Measurements from ENCODE around the gene ETNK2. TPM values are rescaled to one million over a fixed set of nuclear protein-coding genes. Genes with fewer than 3 reads are reported as not detected.

The ETNK2 gene
- total RNA-seq, 2 donors from 2014 or later = 4.0 to 15.8 TPM

DNA sequence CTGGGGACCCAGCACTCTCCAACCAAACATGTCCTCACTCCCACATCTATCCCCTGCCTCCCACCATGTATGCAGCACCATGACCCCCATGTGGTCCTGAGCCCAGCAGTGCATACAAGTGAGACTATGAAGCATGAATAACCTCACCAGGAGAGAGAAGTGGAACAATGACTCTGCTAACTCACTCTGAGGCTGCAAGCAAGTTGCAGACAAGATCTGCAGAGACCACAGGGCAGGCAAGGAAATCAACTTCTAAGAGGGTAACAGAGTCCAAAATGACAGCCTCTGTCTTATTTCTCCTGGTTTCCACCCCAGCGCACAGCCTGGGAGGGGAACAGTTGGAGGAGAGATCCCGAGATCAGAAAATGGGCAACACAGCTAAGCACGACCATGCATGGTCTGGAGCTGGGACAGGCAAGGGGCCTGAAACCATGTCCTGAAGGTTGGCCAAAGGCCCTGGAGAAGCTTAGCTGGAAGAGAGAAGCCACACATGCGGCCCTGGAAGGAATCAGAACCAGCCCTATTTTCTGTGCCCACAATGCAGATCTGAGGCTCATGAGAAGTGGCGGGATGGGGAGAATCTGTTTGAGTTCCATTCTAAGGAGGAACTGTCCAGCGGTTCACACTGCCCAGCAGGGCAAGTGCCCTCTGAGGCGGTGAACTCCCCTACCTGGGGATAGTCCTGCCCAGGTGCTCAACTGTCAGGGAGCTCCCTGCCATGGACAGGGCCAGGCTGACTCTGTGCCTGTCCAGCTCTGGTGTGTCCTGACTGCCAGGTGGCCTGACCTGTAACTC lies 26.8 kb upstream of the ETNK2 start:
- ATAC-seq (no peak), DNase-seq (no peak)
- H3K36me3 ChIP-seq (replicated peaks in 1 of 2; ENCODE audit: insufficient read depth in 1 of 2, low read depth in 2 of 2) = no peaks in the 10 kb centered on the region
- H3K4me3 ChIP-seq = no peak overlapping the region
- no peak overlapping the region for H3K27ac ChIP-seq
- intact Hi-C loops (cut with DNase I) = no loop called here
- no peaks in the 10 kb centered on the region for H3K9me3 ChIP-seq
- TF ChIP-seq, protein P1, sequence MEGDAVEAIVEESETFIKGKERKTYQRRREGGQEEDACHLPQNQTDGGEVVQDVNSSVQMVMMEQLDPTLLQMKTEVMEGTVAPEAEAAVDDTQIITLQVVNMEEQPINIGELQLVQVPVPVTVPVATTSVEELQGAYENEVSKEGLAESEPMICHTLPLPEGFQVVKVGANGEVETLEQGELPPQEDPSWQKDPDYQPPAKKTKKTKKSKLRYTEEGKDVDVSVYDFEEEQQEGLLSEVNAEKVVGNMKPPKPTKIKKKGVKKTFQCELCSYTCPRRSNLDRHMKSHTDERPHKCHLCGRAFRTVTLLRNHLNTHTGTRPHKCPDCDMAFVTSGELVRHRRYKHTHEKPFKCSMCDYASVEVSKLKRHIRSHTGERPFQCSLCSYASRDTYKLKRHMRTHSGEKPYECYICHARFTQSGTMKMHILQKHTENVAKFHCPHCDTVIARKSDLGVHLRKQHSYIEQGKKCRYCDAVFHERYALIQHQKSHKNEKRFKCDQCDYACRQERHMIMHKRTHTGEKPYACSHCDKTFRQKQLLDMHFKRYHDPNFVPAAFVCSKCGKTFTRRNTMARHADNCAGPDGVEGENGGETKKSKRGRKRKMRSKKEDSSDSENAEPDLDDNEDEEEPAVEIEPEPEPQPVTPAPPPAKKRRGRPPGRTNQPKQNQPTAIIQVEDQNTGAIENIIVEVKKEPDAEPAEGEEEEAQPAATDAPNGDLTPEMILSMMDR (IDR thresholded peaks at IDR 0.05) = no peak
- TF ChIP-seq POLR2A (IDR thresholded peaks at IDR 0.05) = no peak
- WGBS, 2 donors = 85 to 92% methylated on average over 5 to 7 of the region's 7 CpGs
- H3K4me1 ChIP-seq = no peaks in the 10 kb centered on the region
- no peaks in the 10 kb centered on the region for H3K27me3 ChIP-seq

DNA sequence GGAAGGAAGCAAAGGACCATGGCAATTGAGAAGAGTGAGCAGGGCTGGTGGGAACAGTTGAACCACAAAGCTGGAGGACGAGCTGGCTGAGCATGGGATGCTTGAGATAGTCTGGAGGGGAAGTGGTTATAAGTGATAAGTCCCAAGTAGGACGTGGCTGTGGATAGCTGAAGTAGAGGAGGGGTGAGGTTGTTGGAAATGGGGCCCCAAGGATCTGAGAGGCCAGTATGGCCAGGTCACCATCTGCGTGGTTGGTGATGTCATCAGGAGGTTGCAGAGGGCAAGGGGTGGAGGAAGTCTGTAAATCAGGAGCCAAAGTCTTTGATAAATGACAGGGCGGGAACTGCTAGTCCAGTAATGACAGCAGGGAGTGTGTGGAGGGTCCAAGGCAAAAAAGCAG lies 25.3 kb upstream of the ETNK2 start:
- 61 to 64% methylated on average over 4 of the region's 4 CpGs for WGBS, 2 donors
- DNase-seq = no peak
- Histone ChIP-seq H3K4me1 (peaks cover under 1% of the 10 kb centered on the region), H3K27me3 (no peaks in the 10 kb centered on the region), H3K27ac (no peak overlapping the region), H3K36me3 (replicated peaks in 1 of 2; ENCODE audit: insufficient read depth in 1 of 2, low read depth in 2 of 2) (no peaks in the 10 kb centered on the region), H3K4me3 (no peak overlapping the region), H3K9me3 (no peaks in the 10 kb centered on the region)
- ATAC-seq = no peak
- intact Hi-C loops (cut with DNase I) = no loop called here
- TF ChIP-seq, protein P1 (IDR thresholded peaks at IDR 0.05) = no peak
- no peak for TF ChIP-seq POLR2A (IDR thresholded peaks at IDR 0.05)

DNA sequence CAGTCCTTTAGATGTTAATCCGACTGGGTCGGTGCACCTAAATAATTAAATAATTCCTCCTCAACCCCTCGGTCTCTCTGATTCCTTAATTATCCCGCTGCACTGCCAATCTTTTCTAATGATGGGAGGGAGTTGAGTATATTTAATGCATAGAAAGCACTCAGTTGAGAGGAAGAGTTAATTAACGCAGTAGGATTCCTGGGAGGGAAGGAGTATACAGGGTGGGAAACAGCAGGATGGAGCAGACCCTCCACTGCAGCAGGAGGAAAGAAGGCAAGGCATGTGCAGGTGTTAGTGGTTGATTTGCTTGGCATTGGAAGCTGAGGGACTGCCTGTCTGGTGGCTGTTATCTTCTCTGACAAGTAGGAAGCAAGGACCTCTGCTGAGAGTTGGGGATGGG lies 24.2 kb upstream of the ETNK2 start:
- Histone ChIP-seq H3K9me3 (no peaks in the 10 kb centered on the region), H3K4me1 (peaks cover 8% of the 10 kb centered on the region), H3K36me3 (replicated peaks in 1 of 2; ENCODE audit: insufficient read depth in 1 of 2, low read depth in 2 of 2) (no peaks in the 10 kb centered on the region), H3K27me3 (no peaks in the 10 kb centered on the region), H3K4me3 (no peak overlapping the region), H3K27ac (no peak overlapping the region)
- intact Hi-C loops (cut with DNase I) = no loop called here
- 77 to 89% methylated on average over 5 of the region's 5 CpGs for WGBS, 2 donors
- ATAC-seq (no peak), DNase-seq (no peak)
- TF ChIP-seq POLR2A (IDR thresholded peaks at IDR 0.05) = no peak
- TF ChIP-seq, protein P1 (IDR thresholded peaks at IDR 0.05) = no peak

DNA sequence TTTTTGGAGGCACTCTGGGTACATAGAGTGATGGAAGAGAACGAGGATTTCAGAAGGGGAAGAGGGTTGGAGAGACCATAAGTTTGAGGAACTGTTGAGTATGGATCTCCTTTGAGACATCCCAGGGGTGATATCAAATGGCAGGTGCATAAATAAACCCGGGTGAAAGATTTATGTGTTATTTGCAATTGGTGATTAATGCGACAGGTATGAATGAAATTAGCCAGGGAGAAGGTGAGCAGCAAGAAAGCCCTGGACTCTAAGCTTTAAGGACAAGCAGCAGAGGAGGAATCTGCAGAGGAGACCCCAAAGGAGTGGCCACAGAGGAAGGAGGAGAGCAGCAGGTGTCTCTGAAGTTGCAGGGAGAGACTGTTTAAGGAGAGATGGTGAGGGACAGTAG lies 23.1 kb upstream of the ETNK2 start:
- intact Hi-C loops (cut with DNase I) = no loop called here
- no peak overlapping the region for H3K27ac ChIP-seq
- TF ChIP-seq, protein P1 (IDR thresholded peaks at IDR 0.05) = no peak
- no peak for TF ChIP-seq POLR2A (IDR thresholded peaks at IDR 0.05)
- DNase-seq = no peak
- no peak overlapping the region for H3K4me3 ChIP-seq
- ATAC-seq = no peak
- WGBS, 2 donors = 61 to 64% methylated on average over 3 of the region's 3 CpGs
- no peaks in the 10 kb centered on the region for H3K9me3 ChIP-seq
- H3K4me1 ChIP-seq = peaks cover 14% of the 10 kb centered on the region
- H3K27me3 ChIP-seq = no peaks in the 10 kb centered on the region
- H3K36me3 ChIP-seq (replicated peaks in 1 of 2; ENCODE audit: insufficient read depth in 1 of 2, low read depth in 2 of 2) = no peaks in the 10 kb centered on the region

Measured in body of pancreas (tissue), 4 donors.